ENCODE results near the gene EPHB1.

EPHB1 gene

DNA sequence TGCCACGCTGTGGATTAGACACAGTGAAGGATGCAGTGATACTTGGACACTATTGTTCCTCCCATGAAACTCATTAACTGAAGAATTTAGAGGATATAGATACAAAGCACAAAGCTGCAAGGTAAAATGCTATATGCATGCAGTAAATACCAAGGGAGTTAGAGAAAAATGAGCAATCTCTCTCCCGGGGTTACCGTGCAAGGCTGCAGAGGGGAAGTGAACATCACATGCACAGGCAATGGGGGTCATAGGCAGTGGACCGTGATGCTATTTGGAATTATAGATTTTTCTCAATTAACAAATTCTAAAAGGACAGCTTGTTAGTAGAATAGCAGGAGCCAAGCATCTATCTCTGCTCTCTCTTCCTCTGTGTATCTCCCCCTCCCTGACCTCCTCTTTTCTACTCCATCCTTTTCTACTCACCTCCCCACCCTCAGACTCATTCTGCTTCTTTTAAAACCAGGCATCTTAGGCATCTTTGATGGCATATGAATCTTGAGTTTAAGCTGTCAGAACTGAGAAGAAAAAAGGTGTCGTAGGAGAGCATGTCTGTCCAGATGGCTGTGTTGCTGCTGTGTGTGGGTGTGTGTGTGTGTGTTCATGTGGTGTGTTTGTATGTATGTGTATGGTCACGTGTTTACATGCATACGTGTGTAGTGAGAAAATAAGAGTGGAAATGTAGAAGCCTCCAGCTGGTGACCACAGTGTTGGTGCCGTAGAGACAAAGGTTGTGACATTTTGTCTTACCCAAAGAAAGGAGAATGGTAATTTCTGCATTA, 339.0 kb downstream of the EPHB1 start:
- DNase-seq (ENCODE audit: low spot score): no peak

DNA sequence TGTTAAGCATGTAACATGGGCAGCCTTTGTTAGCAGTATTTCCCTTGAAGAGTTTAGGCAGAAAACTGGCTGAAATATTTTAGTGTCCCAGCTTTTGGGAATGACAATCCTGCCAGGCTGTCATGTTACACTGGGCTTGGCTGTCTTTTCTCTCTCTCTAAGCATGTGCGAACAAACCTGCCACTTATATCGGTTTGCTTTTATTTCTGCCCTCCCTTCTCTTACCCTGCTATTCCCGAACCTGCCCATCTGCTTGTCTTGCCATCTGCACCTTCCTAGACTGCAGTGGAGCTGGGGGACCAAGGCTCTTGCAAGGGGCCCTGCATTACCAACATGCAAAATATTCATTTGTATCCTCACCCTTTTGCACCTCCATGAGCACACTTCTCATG, 339.6 kb downstream of the EPHB1 start:
- no peak for DNase-seq (ENCODE audit: low spot score)

DNA sequence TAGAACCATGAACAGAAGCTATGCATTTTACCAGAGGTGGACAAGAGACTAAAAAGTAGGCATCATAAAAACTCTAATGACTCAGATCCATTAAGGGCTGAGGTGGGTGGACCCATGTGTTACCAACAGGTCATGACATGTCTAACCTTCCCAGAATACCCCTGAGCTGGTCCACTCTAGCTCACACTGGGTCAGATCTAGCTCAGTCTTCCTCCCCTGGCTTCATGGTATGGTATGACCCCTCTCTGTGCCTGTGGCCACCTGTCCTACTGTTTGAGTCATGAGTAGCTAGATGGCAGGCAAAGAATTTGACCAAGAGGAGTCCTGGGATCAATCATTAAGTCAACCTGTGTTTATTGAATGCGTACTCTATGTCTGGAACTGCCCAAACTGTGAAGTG, 340.4 kb downstream of the EPHB1 start:
- DNase-seq (ENCODE audit: low spot score): no peak

DNA sequence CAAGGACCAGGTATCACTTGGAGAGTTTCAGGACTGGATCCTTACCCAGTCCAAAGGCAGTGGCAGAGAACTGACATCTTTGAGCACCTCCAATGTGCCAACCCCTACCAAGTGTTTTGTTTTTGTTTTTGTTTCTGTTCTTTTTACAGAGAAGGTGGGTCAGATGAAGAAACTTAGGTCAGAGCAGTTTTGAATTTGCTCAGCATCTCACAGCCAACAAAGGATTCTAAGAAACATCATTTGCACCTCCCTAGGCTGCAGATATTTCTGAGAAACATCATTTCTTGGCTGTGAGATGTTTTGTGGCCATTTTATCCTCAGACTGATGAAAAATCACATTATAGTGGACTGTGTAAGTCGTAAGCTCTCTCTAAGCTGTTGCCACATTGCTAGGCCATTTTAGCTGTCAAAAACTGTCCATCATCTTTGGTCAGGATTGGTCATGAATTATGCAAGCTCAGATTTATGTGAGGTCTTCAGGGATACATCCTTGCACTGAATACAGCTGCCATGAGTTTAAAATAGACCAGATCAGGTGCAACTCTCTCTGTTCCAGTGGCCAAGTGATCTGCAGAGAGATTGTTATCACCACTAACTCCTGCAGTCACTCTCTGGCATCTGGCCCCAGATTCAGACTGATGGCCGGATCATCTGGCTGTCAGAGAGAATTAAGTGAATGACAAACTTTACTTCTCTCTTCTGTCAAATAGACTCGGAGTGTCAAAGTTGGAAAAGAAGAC, 341.5 kb downstream of the EPHB1 start:
- no peak for DNase-seq (ENCODE audit: low spot score)

DNA sequence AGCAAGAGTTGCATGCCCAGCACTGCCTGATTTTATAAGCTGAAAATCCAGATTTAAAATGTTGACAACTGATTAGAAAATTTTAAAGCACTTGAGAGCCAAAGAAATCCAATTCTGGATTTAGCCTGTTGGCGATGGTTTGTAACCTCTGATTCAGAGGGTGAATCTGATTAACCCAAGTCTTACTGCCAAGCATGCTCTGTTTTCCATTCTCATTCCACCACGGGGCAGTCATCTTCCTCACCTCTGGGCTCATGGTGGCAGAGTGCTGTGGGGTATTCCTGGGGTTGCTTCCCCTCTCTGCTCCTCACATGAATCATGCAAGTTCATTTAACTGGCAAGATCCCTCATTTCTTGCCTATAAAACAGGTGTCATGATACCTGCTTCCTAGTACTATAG, 342.2 kb downstream of the EPHB1 start:
- DNase-seq (ENCODE audit: low spot score): no peak

DNA sequence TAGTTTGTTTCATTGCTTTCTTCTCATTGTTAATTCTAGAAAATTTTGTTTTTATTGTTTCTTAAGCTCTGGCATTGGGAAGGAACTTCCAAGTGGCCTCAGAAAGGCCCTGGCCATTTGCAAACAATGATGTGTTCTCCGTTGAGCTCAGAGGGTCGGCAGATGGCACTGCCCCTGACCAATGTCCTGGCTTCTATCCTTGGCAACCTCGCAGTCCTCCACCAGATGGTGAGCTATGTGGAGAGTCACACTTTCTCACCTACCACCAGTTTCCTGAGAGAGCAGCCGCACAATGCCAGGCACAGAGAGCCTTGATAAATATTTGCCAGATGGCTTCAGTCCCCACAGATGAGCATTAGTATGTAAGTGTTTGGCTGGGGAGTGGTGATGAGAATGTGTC, 343.7 kb downstream of the EPHB1 start:
- DNase-seq (ENCODE audit: low spot score): no peak

DNA sequence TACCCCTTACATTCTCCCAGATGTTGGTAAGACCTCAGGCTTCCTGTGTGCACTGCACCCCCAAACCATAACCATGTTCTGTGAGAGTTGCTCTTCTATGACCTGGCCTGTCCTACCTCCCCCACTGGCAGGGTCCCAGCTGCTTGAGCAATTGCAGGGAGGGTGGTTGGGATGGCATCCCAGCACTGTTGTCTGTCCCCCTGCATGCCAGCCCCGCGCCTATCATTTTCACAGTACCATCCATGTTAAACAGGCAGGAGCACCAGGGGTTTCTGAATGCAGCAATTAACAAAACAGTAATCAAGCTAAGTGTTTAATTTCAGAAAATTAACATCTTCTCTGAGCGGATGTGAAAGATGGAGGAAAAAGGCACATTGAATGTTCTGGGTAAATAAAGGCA, 345.5 kb downstream of the EPHB1 start:
- DNase-seq (ENCODE audit: low spot score): no peak

DNA sequence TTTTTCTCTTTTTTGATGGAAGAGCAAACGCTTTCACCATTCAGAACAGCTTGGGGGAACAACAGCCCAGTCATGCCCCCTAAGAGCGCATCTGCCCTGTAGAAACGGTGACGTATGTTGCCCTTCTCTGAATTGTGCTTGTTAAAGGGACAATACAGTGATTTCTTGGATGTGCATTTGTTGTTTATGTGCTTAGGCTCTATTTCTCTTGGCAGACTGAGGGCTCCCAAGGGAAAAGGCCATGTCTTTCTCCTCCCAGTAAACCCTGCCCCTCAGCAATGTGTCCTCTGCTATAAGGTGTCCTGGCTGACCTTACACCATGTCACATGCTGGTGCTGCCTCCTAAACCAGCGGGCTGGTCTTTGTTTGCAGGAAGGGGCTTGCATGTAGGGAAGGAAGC, 346.1 kb downstream of the EPHB1 start:
- DNase-seq (ENCODE audit: low spot score): no peak

DNA sequence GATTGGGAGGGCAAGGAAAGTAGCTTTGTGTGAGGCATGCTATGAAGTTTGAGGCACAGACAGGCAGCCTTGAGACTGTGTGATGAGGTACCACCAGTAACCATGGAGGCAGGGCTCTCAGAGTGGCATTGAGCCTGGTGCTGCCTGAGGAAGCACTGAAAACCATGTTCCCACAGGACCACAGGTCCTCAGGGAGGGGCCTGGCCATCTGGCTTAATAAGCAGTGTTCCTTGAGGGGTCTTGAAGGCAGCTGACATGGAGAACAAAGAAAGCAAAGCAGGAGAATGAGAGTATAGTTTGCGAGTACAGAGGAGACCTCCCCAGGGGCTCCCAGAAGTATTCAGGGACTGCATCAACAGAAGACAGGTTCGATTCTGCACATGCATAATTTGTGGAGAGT, 346.6 kb downstream of the EPHB1 start:
- DNase-seq (ENCODE audit: low spot score): no peak

DNA sequence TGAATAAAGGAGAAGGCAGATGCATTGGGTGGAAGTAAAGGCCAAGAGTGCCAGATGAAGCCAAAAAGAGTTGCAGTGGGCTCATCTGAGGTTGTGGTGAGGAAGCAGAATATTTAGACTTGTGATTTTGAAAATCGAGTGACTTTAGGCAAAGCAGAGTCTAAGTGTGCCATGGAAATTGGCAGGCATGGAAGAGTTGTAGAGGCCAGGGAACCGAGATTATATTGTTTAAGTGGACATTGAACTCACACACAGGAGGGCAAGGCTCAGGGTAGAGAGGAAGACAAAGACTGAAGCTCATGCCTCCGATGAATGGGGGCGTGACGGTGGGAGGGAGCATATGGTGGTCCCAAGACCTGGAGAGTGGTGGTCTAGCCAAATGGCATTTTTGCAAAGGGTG, 347.5 kb downstream of the EPHB1 start:
- DNase-seq (ENCODE audit: low spot score): no peak

DNA sequence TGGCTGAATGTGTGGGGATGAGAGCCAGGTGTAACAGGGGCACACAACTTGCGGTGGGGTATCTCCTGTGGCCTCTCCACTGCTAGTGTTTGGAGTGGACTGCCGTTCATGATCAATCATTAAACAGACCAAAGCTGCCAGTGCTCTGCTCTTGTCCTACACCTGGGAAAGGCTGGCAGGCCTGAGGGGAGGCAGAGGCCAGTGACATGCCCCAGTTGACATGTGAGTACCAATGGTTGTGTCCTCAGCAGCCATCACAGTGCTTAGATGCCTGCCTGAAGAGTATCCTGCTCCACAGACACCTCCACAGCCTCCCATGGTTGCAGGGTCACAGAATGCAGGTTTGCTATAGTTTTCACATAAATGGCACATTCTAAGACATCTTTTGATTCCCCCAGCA, 348.4 kb downstream of the EPHB1 start:
- DNase-seq (ENCODE audit: low spot score): no peak

DNA sequence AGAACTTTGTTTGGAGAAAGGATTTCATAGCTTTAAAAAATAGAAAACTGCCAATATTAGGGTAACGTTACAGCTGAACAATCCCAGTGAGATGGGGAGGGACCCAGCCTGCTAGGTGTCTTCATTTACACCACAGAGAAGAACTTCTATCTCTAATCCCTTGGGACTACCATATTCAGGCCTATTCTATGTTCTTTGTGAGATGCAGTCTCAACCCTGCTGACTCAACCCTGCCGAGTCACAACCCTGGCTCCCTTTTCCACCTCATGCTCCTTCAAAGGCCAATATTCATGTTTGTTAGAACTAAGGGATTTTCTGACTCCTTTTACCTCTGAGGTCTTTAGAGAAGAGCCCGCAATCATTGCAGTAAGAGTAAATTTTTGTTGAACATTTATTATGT, 350.5 kb downstream of the EPHB1 start:
- no peak for DNase-seq (ENCODE audit: low spot score)

DNA sequence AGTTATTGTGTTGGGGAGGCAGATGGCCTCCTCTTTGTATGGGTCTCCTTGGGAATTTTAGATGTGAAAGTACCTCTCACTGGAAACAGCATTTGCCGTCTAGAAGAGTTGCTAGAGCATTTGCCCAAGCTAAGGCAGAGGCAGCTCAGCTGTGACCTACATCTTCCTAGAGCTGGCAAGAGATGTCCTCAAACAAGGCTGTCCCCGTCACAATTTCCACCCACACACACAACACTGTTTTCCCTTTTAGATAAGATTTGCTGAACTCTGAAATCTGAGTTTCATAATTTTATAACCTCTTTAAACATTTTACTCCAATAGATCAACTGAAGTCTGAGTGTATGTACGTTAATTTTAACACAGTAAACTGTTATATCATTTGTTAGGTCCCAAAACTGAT, 352.6 kb downstream of the EPHB1 start:
- DNase-seq (ENCODE audit: low spot score): no peak

DNA sequence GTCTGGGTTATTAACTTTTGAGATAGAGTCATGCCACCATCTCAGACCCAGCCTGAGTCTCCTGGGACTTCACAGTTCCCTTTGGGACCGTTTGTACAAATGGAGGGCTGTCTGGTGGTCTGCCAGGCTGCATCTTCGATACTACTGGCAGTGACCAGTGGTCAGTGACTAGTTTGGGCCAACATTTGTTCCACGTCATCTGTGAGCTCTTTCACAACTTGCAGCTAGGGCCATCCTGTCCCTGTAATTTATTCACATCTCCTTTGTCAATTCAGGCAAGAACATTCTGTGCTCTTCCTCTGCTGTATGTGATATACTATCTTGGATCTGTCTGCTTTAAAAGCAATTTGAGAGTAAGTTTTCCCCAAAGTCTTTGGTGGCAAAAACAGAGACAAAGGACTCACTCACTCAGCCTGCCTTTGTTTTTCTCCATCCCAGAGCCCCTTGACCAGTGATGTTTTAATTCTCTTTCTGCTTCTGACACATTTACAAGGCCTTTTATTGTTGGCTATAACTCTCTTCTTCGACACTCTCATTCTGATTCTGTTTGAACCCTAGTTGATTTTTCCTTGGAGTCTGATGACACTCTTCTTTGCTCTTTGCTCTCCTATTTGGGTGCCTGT, 353.4 kb downstream of the EPHB1 start:
- DNase-seq (ENCODE audit: low spot score): no peak

DNA sequence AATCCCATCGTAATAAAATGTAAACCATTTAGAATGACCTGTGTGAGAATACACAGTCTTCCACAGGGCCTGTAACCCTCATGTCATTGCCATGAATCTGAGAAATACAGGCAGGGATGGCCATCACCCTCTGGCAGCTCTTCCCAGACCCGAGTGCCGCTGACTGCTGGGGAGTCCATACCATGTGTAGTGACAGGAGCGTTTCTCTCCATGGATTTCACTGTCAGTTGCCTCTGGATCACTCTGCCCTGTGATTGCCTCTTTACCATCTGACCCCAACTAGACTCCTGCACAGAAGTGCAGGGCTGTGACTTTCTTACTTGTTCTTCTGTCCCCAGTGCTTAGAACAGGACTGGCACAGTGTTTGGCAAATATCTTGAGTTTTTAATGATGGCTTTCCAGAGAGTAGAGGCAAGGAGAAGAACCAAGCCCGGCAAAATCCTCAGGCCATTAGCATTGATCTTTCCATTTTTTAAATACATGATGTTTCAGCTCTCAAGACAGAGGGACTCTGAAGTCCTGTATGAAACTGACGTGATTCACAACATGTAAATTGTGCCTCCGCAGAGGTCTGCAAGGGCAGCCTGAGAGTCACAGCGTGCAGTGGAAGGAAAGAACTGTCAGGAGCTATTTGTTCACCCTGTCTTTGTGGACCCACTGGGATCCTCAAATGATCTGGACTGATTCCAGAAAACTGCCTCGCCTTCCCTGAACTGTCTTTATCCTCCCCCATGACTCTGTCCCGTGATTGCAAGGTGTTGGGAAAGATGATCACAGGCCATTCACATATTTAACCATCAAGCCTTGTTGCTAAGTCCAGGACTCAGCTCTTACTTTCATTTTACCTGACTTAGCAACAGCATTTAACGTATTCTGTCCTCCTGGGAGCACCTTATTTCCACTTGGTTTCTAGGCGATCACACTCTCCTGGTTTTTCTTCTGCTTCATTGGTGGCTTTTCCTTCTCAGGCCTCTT, 354.9 kb downstream of the EPHB1 start:
- DNase-seq (ENCODE audit: low spot score): no peak

DNA sequence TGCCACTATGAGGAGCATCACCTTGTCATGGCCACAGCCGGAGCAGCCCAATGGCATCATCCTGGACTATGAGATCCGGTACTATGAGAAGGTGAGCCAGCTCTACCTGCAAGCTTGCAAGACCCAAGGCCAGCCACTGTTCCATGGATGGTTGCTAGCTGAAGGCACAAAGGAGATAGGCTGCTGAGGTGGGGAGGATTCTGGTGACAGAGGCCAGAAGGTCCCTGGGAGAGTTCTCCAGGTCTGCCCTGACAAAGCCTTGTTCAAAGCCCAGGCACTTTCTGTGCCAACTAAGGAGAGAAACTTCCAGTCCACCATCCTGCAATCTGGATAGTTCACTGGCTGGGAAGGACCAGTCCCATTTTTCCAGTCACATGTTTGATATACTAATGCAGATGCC, 359.1 kb downstream of the EPHB1 start:
- DNase-seq (ENCODE audit: low spot score): no peak

DNA sequence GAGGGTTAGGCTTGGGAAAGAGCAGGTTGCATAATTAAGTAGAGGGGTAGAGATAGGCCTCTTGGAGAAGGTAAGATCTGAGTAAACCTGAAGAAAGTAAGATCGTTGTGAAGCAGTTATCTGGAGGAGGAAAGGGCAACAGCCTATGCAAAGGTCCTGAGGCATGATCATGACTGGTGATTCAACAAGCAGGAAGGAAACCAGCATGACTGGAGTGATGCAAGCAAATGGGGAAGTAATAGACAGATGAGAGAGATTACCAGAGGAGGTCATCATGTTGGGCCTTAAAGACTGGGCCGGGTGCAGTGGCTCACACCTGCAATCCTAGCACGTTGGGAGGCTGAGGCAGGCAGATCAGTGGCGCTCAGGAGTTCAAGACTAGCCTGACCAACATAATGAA, 360.2 kb downstream of the EPHB1 start:
- DNase-seq (ENCODE audit: low spot score): no peak

DNA sequence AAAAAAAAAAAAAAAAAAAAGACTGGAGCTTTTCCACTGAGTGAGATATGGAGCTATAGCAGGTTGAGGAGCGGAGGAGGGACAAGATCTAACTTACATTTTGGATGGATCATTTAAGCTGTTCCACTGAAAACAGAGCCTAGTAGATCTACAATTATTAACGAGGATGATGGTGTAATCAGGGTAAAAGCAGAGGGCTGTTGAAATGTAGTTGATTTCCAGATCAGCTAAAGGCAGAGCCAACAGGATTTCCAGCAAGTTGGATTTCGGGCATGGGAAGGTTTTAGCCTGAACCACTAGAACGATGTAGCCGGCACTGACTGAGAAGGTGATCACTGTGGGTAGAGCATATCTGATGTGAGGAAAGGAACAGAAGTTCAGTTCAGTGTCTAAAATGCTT, 360.7 kb downstream of the EPHB1 start:
- DNase-seq (ENCODE audit: low spot score): no peak

DNA sequence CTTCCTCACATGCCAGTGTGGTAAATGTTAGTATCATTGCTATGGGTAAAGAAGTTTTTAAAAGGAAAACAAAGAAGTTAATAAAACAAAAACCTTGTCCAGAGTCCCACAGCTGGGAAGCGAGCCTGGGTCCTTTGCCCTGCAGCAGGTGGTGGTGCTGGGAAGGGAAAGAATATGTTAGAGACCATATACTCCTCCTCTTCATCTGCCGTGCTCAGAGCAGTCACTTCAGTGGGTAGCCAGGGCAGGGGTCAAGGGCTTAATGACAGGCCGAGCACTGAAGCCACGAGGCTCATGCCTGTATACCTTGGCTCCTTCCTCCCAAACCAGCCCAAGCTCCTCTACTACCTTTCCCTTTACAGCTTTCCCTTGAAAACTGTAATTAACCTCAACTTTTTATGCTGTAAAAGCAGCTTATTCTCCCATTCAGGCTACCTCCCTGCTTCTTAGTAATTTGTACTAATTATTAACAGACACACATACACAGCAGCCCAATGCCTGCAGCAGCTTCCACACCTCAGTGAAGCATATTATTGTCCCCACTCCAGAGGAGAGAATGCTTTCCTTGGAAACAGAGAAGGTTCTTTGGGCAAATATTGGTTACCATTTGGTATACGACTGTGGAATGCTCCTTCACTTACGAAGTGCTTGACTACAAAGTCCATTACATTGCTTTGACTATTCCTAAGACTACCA, 362.1 kb downstream of the EPHB1 start:
- DNase-seq (ENCODE audit: low spot score): no peak

DNA sequence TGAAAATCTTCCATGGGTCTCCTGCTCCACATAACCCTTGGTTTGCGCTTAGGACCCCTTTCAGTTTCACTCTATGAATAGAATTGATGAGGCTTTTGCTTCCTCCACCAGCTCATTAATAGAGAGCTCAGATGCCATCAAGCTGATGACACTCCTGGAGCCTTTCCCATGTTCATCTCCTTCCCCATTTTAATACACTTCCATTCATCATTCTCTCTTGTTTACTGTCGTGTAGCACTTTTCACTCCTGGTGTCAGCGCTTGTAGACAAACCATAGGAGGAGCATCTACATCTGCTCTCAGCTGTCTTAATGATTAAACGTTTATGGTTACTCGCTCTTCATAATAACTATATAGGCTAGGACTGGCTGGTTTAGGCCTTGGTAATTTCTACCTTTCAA, 363.5 kb downstream of the EPHB1 start:
- DNase-seq (ENCODE audit: low spot score): no peak

DNA sequence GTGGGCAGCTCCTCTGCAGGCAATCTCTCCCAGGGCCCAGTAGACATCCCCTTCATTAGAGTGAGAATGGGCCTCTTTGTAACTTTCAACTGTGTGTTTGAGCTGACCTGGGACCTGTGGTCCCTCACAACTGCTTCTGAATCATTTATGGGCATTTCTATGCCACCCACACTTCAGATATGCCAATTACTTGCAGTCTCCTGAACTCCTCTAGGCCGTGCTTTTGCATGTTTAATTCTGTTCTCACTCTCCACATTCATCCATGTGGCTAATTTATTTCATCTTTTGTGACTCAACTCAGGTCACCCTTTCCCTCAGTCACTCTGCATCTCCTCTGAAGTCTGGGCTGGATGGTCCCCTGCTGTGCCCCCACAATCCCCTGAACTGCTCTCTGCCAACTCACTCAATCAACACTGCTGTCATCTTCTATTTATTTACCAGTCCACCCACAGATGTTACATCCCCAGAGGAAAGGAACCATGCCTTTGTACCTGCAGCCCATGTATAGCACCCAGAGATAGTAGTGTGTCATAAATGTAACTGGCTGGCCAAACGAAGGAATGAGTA, 364.7 kb downstream of the EPHB1 start:
- no peak for DNase-seq (ENCODE audit: low spot score)

Measured in D341Med (cell line).